K562 (cell line): Measurements from ENCODE around the gene HLA-DOB. TPM values are rescaled to one million over a fixed set of nuclear protein-coding genes. Genes with fewer than 3 reads are reported as not detected.
A peak's percentile ranks its signal among the peaks of the same experiment; 100 is the strongest.

Experiments used
- ATAC-seq: fragments of 200-7000 bp; cut with Tn5 transposase; 3 replicates; pipeline ENCODE4 v1.9.1; 2020; ENCODE audit warnings: moderate library complexity
- BruUV-seq: library from RNA; stranded (reverse); fragments of 400-500 nt; replicated peaks from 2 replicates; lab custom pipeline; 2021; lab: Mats Ljungman, UMichigan
- CTCF ChIA-PET: fragments of 300-600 bp; formaldehyde crosslinking; extraction: SDS; loops from one replicate; lab custom pipeline; 2021; ENCODE audit warnings: low intra/inter-chr PET ratio; lab: Yijun Ruan, JAX
- POLR2A ChIA-PET: fragments of 300-600, 350-650 bp; sonication (Branson Sonifier 250); formaldehyde crosslinking; extraction: SDS; loops from one replicate; lab custom pipeline; 2021; ENCODE audit warnings: antibody characterized with exemption, inconsistent platforms; lab: Yijun Ruan, JAX
- DNase-seq, 4 experiments: peaks; one replicate each; pipeline versions ENCODE4 v3.0.0 to v3.0.0-alpha.2; 2011 to 2018; ENCODE audit warnings: low spot score in 3 of 4, mixed read lengths in 3 of 4; ENCODE audit errors: extremely low read depth in 1 of 4
- FAIRE-seq: peaks from 2 replicates; lab custom pipeline; 2011; peaks lifted over from hg19 to GRCh38; lab: Jason Lieb, UNC
- H2AFZ ChIP-seq: 2 replicates; pipeline ENCODE4 v1.6.0; 2011; ENCODE audit warnings: low read depth, low read length, control low read depth, inconsistent platforms
- H3K27ac ChIP-seq: fragments of 200-600 bp; 3 replicates; pipeline ENCODE4 v1.8.0; 2011; ENCODE audit warnings: low read depth, mild to moderate bottlenecking, control low read depth, inconsistent platforms, low read length, moderate library complexity, mixed read lengths; ENCODE audit errors: extremely low read depth
- H3K27me3 ChIP-seq, 2 experiments: fragments of 300-600 bp in 1 of 2; 2 replicates in 1 of 2; 3 replicates in 1 of 2; pipeline versions ENCODE4 v1.6.0 to v1.8.0; 2011; ENCODE audit warnings: inconsistent platforms in 2 of 2, low read length in 2 of 2, mild to moderate bottlenecking in 1 of 2, mixed read lengths in 1 of 2, moderate library complexity in 1 of 2; ENCODE audit not compliant: control insufficient read depth in 2 of 2, insufficient read depth in 2 of 2
- H3K36me3 ChIP-seq: fragments of 300-600 bp; 3 replicates; pipeline ENCODE4 v1.8.0; 2011; ENCODE audit warnings: mild to moderate bottlenecking, low read length, inconsistent platforms; ENCODE audit not compliant: control insufficient read depth, insufficient read depth
- H3K4me1 ChIP-seq, 2 experiments: fragments of 200-600 bp in 1 of 2; replicated peaks in 1 of 2; 2 replicates in 1 of 2; 3 replicates in 1 of 2; pipeline versions ENCODE4 v1.5.1 to v1.8.0; 2011; ENCODE audit warnings: inconsistent platforms in 2 of 2, low read length in 2 of 2, mild to moderate bottlenecking in 1 of 2, mixed read lengths in 1 of 2, moderate library complexity in 1 of 2; ENCODE audit not compliant: control insufficient read depth in 2 of 2, insufficient read depth in 2 of 2
- H3K4me2 ChIP-seq: 2 replicates; pipeline ENCODE4 v1.6.1; 2011; ENCODE audit warnings: low read length, control low read depth, inconsistent platforms, mixed read lengths; ENCODE audit not compliant: insufficient read depth
- H3K4me3 ChIP-seq: fragments of 200-600 bp; sonication (generic), shearing (Covaris generic); 2 replicates; pipeline ENCODE4 v1.5.1; 2016; ENCODE audit warnings: control low read depth, inconsistent platforms
- H3K79me2 ChIP-seq: fragments of 200-600 bp; 3 replicates; pipeline ENCODE4 v1.8.0; 2011; ENCODE audit warnings: low read length, inconsistent platforms; ENCODE audit not compliant: control insufficient read depth, insufficient read depth
- H3K9ac ChIP-seq, 2 experiments: 2 replicates each; pipeline versions ENCODE4 v1.6.0 to v1.6.1; 2011; ENCODE audit warnings: low read depth in 2 of 2, low read length in 2 of 2, control low read depth in 1 of 2, inconsistent platforms in 1 of 2, mild to moderate bottlenecking in 1 of 2, mixed read lengths in 1 of 2; ENCODE audit not compliant: insufficient read depth in 1 of 2
- H3K9me1 ChIP-seq: one replicate; pipeline ENCODE4 v1.6.0; 2011; ENCODE audit warnings: inconsistent platforms, mild to moderate bottlenecking, low read length, moderate library complexity; ENCODE audit not compliant: control insufficient read depth, insufficient read depth
- H3K9me3 ChIP-seq: replicated peaks from 2 replicates; pipeline ENCODE4 v1.5.1; 2011; ENCODE audit warnings: low read depth, low read length, inconsistent platforms; ENCODE audit not compliant: control insufficient read depth, insufficient read depth
- H4K20me1 ChIP-seq: replicated peaks from 2 replicates; pipeline ENCODE4 v1.6.1; 2011; ENCODE audit warnings: low read length, inconsistent platforms, mixed read lengths; ENCODE audit not compliant: control insufficient read depth, insufficient read depth
- KLF6 ChIP-seq: fragments of 250-450 bp; sonication (Bioruptor Pico); IDR thresholded peaks from 2 replicates; pipeline ENCODE4 v1.4.0; 2020; ENCODE audit warnings: mild to moderate bottlenecking, moderate library complexity, borderline replicate concordance
- NFE2L1 ChIP-seq: fragments of 450-650 bp; IDR thresholded peaks from 2 replicates; pipeline ENCODE4 v1.6.1; 2016; ENCODE audit warnings: missing genetic modification characterization, low read depth, mild to moderate bottlenecking, missing compliant biosample characterization, moderate library complexity, borderline replicate concordance
- PKNOX1 ChIP-seq: fragments of 450-650 bp; IDR thresholded peaks from 2 replicates; pipeline ENCODE4 v1.6.1; 2016
- TCF7L2 ChIP-seq: fragments of 150-350 bp; IDR thresholded peaks from 2 replicates; pipeline ENCODE4 v1.6.1; 2016; ENCODE audit warnings: low read depth, mild to moderate bottlenecking, low read length, moderate library complexity
- ZNF592 ChIP-seq: fragments of 450-650 bp; IDR thresholded peaks from 2 replicates; pipeline ENCODE4 v1.6.1; 2017; ENCODE audit warnings: antibody characterized with exemption, mild to moderate bottlenecking
- WGBS: fragments of 100-300 bp; shearing (Covaris generic); methylation state at CpG from one replicate; pipeline ENCODE4 v1.1.6; 2016; ENCODE audit warnings: low coverage, mixed read lengths; ENCODE audit not compliant: insufficient coverage; ENCODE audit errors: missing lambda C conversion rate; 5-methylcytosine and 5-hydroxymethylcytosine counted together
- in situ Hi-C: fragments of 300-500 bp; cut with MboI; formaldehyde crosslinking; loops from 4 replicates; pipeline ENCODE4 v1.15.0; 2018; ENCODE audit warnings: inconsistent platforms, mixed read lengths
- intact Hi-C: fragments of 100-400 bp; cut with micrococcal nuclease; formaldehyde crosslinking; loops from 2 replicates; pipeline ENCODE4 v1.14.2; 2022
- polyA plus RNA-seq, 8 experiments: library from polyadenylated mRNA; depleted of rRNA in 4 of 8; stranded (reverse) in 5 of 8; unstranded in 3 of 8; fragments of >200 nt; fragmentation: Nextera tagmentation in 2 of 8; fragmentation: Illumina TruSeq in 1 of 8; extraction: Ambion mirVana in 2 of 8; extraction: Trizol in 1 of 8; gene quantifications; 2 replicates each; pipeline versions ENCODE4 v1.2.1 to v1.2.3, GENCODE V29; 2011 to 2014; ENCODE audit warnings: inconsistent platforms in 1 of 8, missing spikeins in 1 of 8
- total RNA-seq, 7 experiments: library from RNA; depleted of rRNA in 6 of 7; stranded (reverse); fragments of >200 nt in 6 of 7; fragmentation: Illumina TruSeq in 2 of 7; extraction: Trizol in 2 of 7; gene quantifications; 2 replicates each; pipeline versions ENCODE4 v1.2.1 to v1.2.3, GENCODE V29; 2011 to 2021; ENCODE audit warnings: low replicate concordance in 1 of 7

HLA-DOB gene
- total and polyA plus RNA-seq, 9 of the 15 experiments (the other 6 are each of a cell fraction or from before 2014, with no cell fraction given): 1.2 to 4.0 (median 2.5) TPM

GRCh38 chr6:32860674-32861073 lies 43.9 kb upstream of the HLA-DOB start:
- DNase-seq: no peak
- Histone ChIP-seq H3K27ac (no peak overlapping the region), H3K79me2 (no peaks in the 10 kb centered on the region), H3K4me3 (no peak overlapping the region), H3K27me3 (peaks cover 20% of the 10 kb centered on the region in 2 experiments; a peak in 4 of 5 replicates), H3K9me1 (no peaks in the 10 kb centered on the region), H4K20me1 (0 out of 2 replicates have a peak, but pooled peaks cover 8% of the 10 kb centered on the region), H3K36me3 (no peaks in the 10 kb centered on the region), H3K4me2 (no peak overlapping the region), H3K9me3 (no peaks in the 10 kb centered on the region), H3K9ac (no peak overlapping the region), H3K4me1 (peaks cover 11 to 15% of the 10 kb centered on the region in 2 experiments), H2AFZ (no peak overlapping the region)
- no peak for ATAC-seq
- intact Hi-C loops: no loop called here
- 0% methylated on average over 1 of the region's 1 CpG for WGBS
- BruUV-seq: no TSS peak
- peak; percentile 63 for FAIRE-seq
- in situ Hi-C loops: no loop called here
- TF ChIP-seq TCF7L2: no peak
- TF ChIP-seq KLF6 (CRISPR knock-in tag): no peak
- TF ChIP-seq PKNOX1: 0 out of 2 replicates have a peak, but pooled peaks have one; percentile 11
- no peak for TF ChIP-seq NFE2L1 (tag)
- TF ChIP-seq ZNF592: no peak
- POLR2A ChIA-PET: no interaction called here
- CTCF ChIA-PET: no interaction called here
